Mesenchymal stem cell (in vitro differentiated cells and primary cell): Measurements from ENCODE around the gene MYO19.
A peak's percentile ranks its signal among the peaks of the same experiment; 100 is the strongest.

Source experiments
- DNase-seq: peaks from one replicate; pipeline ENCODE4 v3.0.0-alpha.2; 2013
- H2AFZ ChIP-seq: one replicate; pipeline ENCODE4 v1.6.1; 2013; ENCODE audit warnings: low read depth, mild to moderate bottlenecking, control low read depth, inconsistent platforms, low read length, moderate library complexity
- H2AK5ac ChIP-seq: 2 replicates; pipeline ENCODE4 v1.6.1; 2013; ENCODE audit warnings: low read length, moderate library complexity, mild to moderate bottlenecking, inconsistent platforms; ENCODE audit not compliant: severe bottlenecking
- H2BK120ac ChIP-seq: one replicate; pipeline ENCODE4 v1.6.1; 2013; ENCODE audit warnings: low read depth, mild to moderate bottlenecking, inconsistent platforms, low read length, moderate library complexity
- H2BK12ac ChIP-seq, 2 experiments: one replicate each; pipeline ENCODE4 v1.6.1; 2013; ENCODE audit warnings: inconsistent platforms in 2 of 2, low read length in 2 of 2, mild to moderate bottlenecking in 2 of 2, moderate library complexity in 2 of 2, control low read depth in 1 of 2
- H2BK15ac ChIP-seq: one replicate; pipeline ENCODE4 v1.6.1; 2013; ENCODE audit warnings: mild to moderate bottlenecking, low read depth, inconsistent platforms; ENCODE audit not compliant: poor library complexity, severe bottlenecking
- H2BK5ac ChIP-seq: 2 replicates; pipeline ENCODE4 v1.6.1; 2013; ENCODE audit warnings: low read depth, mild to moderate bottlenecking, low read length, control low read depth, inconsistent platforms; ENCODE audit not compliant: poor library complexity, severe bottlenecking
- H3K14ac ChIP-seq, 2 experiments: one replicate each; pipeline ENCODE4 v1.6.1; 2013; ENCODE audit warnings: inconsistent platforms in 2 of 2, low read length in 2 of 2, control low read depth in 1 of 2, mild to moderate bottlenecking in 1 of 2, moderate library complexity in 1 of 2
- H3K18ac ChIP-seq, 2 experiments: one replicate each; pipeline ENCODE4 v1.6.1; 2013; ENCODE audit warnings: inconsistent platforms in 2 of 2, low read length in 2 of 2, control low read depth in 1 of 2, low read depth in 1 of 2, mild to moderate bottlenecking in 1 of 2
- H3K23ac ChIP-seq, 2 experiments: one replicate each; pipeline ENCODE4 v1.6.1; 2013; ENCODE audit warnings: inconsistent platforms in 2 of 2, low read length in 2 of 2, mild to moderate bottlenecking in 2 of 2, moderate library complexity in 2 of 2, control low read depth in 1 of 2
- H3K27ac ChIP-seq: 2 replicates; pipeline ENCODE4 v1.5.1; 2013; ENCODE audit warnings: mild to moderate bottlenecking, moderate library complexity, low read length, control low read depth, inconsistent platforms; ENCODE audit not compliant: poor library complexity, severe bottlenecking
- H3K27me3 ChIP-seq, 2 experiments: 2 replicates each; pipeline versions ENCODE4 v1.6.1 to v1.7.0; 2013; ENCODE audit warnings: low read length in 2 of 2, mild to moderate bottlenecking in 2 of 2, moderate library complexity in 2 of 2, control low read depth in 1 of 2, inconsistent platforms in 1 of 2; ENCODE audit not compliant: control insufficient read depth in 1 of 2, insufficient read depth in 1 of 2
- H3K36me3 ChIP-seq, 2 experiments: 2 replicates each; pipeline versions ENCODE4 v1.6.1 to v1.7.0; 2013; ENCODE audit warnings: low read length in 2 of 2, control low read depth in 1 of 2, inconsistent platforms in 1 of 2, low read depth in 1 of 2, mild to moderate bottlenecking in 1 of 2; ENCODE audit not compliant: insufficient read depth in 2 of 2, control insufficient read depth in 1 of 2
- H3K4ac ChIP-seq, 2 experiments: one replicate each; pipeline ENCODE4 v1.6.1; 2013; ENCODE audit warnings: inconsistent platforms in 2 of 2, low read length in 2 of 2, mild to moderate bottlenecking in 2 of 2, moderate library complexity in 2 of 2, control low read depth in 1 of 2, low read depth in 1 of 2
- H3K4me1 ChIP-seq: 2 replicates; pipeline ENCODE4 v1.6.1; 2013; ENCODE audit warnings: low read depth, low read length, control low read depth; ENCODE audit not compliant: control insufficient read depth, insufficient read depth
- H3K4me2 ChIP-seq: 2 replicates; pipeline ENCODE4 v1.6.1; 2013; ENCODE audit warnings: low read length, mild to moderate bottlenecking, inconsistent platforms; ENCODE audit not compliant: poor library complexity, severe bottlenecking
- H3K4me3 ChIP-seq, 2 experiments: 2 replicates each; pipeline versions ENCODE4 v1.5.1 to v1.7.0; 2013; ENCODE audit warnings: low read length in 2 of 2, mild to moderate bottlenecking in 2 of 2, control low read depth in 1 of 2, low read depth in 1 of 2; ENCODE audit not compliant: insufficient read depth in 1 of 2
- H3K79me1 ChIP-seq: replicated peaks from 2 replicates; pipeline ENCODE4 v1.6.1; 2013; ENCODE audit warnings: mild to moderate bottlenecking, control low read depth, low read length, inconsistent platforms; ENCODE audit not compliant: poor library complexity, severe bottlenecking
- H3K9ac ChIP-seq: 2 replicates; pipeline ENCODE4 v1.7.0; 2013; ENCODE audit warnings: mild to moderate bottlenecking, low read length, moderate library complexity
- H3K9me3 ChIP-seq: 2 replicates; pipeline ENCODE4 v1.7.0; 2013; ENCODE audit warnings: mild to moderate bottlenecking, low read length; ENCODE audit not compliant: control insufficient read depth
- H4K8ac ChIP-seq: one replicate; pipeline ENCODE4 v1.6.1; 2013; ENCODE audit warnings: inconsistent platforms, mild to moderate bottlenecking, low read length, moderate library complexity
- H4K91ac ChIP-seq: one replicate; pipeline ENCODE4 v1.6.1; 2013; ENCODE audit warnings: mild to moderate bottlenecking, low read length, inconsistent platforms
- WGBS: methylation state at CpG from one replicate; pipeline ENCODE4 v1.1.7; 2013; ENCODE audit warnings: mixed read lengths; 5-methylcytosine and 5-hydroxymethylcytosine counted together

MYO19 gene

GRCh38 chr17:36503456-36504155, 31.1 kb downstream of the MYO19 start:
- no peak overlapping the region for H3K9ac ChIP-seq
- H2BK15ac ChIP-seq: no peak overlapping the region
- no peak overlapping the region for H3K4me2 ChIP-seq
- no peak overlapping the region for H3K4ac ChIP-seq
- no peak overlapping the region for H3K27ac ChIP-seq
- WGBS: 98% methylated on average over 7 of the region's 7 CpGs
- no peak overlapping the region for H2BK12ac ChIP-seq
- no peak overlapping the region for H4K91ac ChIP-seq
- no peak overlapping the region for H3K23ac ChIP-seq
- no peaks in the 10 kb centered on the region for H3K9me3 ChIP-seq
- no peak overlapping the region for H4K8ac ChIP-seq
- no peak overlapping the region for H2BK5ac ChIP-seq
- H2AFZ ChIP-seq: no peak overlapping the region
- H3K4me1 ChIP-seq: peaks cover 9% of the 10 kb centered on the region
- H3K36me3 ChIP-seq: peaks cover 76 to 93% of the 10 kb centered on the region in 2 experiments
- no peak overlapping the region for H2AK5ac ChIP-seq
- no peak overlapping the region for H3K18ac ChIP-seq
- H3K79me1 ChIP-seq: peaks cover 3% of the 10 kb centered on the region
- H2BK120ac ChIP-seq: no peak overlapping the region
- H3K14ac ChIP-seq: no peak overlapping the region
- H3K27me3 ChIP-seq: no peaks in the 10 kb centered on the region
- no peak overlapping the region for H3K4me3 ChIP-seq
- no peak for DNase-seq

GRCh38 chr17:36501963-36502362, 32.7 kb downstream of the MYO19 start:
- WGBS: 93% methylated on average over 6 of the region's 6 CpGs
- no peak overlapping the region for H2BK120ac ChIP-seq
- no peak for DNase-seq
- no peak overlapping the region for H3K23ac ChIP-seq
- H3K27ac ChIP-seq: no peak overlapping the region
- H2AFZ ChIP-seq: no peak overlapping the region
- H3K4me3 ChIP-seq: no peak overlapping the region
- H2BK12ac ChIP-seq: no peak overlapping the region
- no peak overlapping the region for H3K18ac ChIP-seq
- H2BK5ac ChIP-seq: no peak overlapping the region
- no peak overlapping the region for H3K9ac ChIP-seq
- H4K91ac ChIP-seq: no peak overlapping the region
- no peaks in the 10 kb centered on the region for H3K27me3 ChIP-seq
- H3K9me3 ChIP-seq: no peaks in the 10 kb centered on the region
- H3K4ac ChIP-seq: no peak overlapping the region
- peaks cover 12% of the 10 kb centered on the region for H3K4me1 ChIP-seq
- peaks cover 75 to 88% of the 10 kb centered on the region in 2 experiments for H3K36me3 ChIP-seq
- H2BK15ac ChIP-seq: peak overlapping the region; percentile 20
- no peak overlapping the region for H3K14ac ChIP-seq
- no peak overlapping the region for H4K8ac ChIP-seq
- H3K79me1 ChIP-seq: peaks cover 7% of the 10 kb centered on the region
- no peak overlapping the region for H2AK5ac ChIP-seq
- H3K4me2 ChIP-seq: no peak overlapping the region

GRCh38 chr17:36501351-36501750, 33.3 kb downstream of the MYO19 start:
- H3K27ac ChIP-seq: no peak overlapping the region
- no peak overlapping the region for H2BK120ac ChIP-seq
- 100% methylated on average over 2 of the region's 3 CpGs for WGBS
- no peak overlapping the region for H2BK12ac ChIP-seq
- H3K4me1 ChIP-seq: peaks cover 15% of the 10 kb centered on the region
- no peak overlapping the region for H4K91ac ChIP-seq
- H4K8ac ChIP-seq: no peak overlapping the region
- H3K36me3 ChIP-seq: peaks cover 69 to 84% of the 10 kb centered on the region in 2 experiments
- H3K14ac ChIP-seq: no peak overlapping the region
- H3K4ac ChIP-seq: no peak overlapping the region
- H3K4me2 ChIP-seq: no peak overlapping the region
- H3K9ac ChIP-seq: no peak overlapping the region
- no peak overlapping the region for H3K23ac ChIP-seq
- no peak overlapping the region for H3K4me3 ChIP-seq
- DNase-seq: no peak
- no peak overlapping the region for H2AK5ac ChIP-seq
- no peak overlapping the region for H2AFZ ChIP-seq
- H3K79me1 ChIP-seq: peaks cover 9% of the 10 kb centered on the region
- no peaks in the 10 kb centered on the region for H3K27me3 ChIP-seq
- H3K9me3 ChIP-seq: no peaks in the 10 kb centered on the region
- H2BK15ac ChIP-seq: no peak overlapping the region
- H2BK5ac ChIP-seq: no peak overlapping the region
- H3K18ac ChIP-seq: no peak overlapping the region

GRCh38 chr17:36500745-36501225, 33.9 kb downstream of the MYO19 start:
- Histone ChIP-seq H3K4ac (no peak overlapping the region), H3K18ac (no peak overlapping the region), H3K27ac (no peak overlapping the region), H3K14ac (no peak overlapping the region), H3K23ac (no peak overlapping the region), H3K4me3 (no peak overlapping the region), H3K4me2 (no peak overlapping the region), H3K27me3 (no peaks in the 10 kb centered on the region), H3K4me1 (peaks cover 15% of the 10 kb centered on the region), H2BK12ac (no peak overlapping the region), H3K36me3 (peaks cover 70 to 84% of the 10 kb centered on the region in 2 experiments), H2BK5ac (no peak overlapping the region), H2AK5ac (no peak overlapping the region), H4K8ac (no peak overlapping the region), H2BK120ac (no peak overlapping the region), H3K79me1 (peaks cover 9% of the 10 kb centered on the region), H3K9ac (no peak overlapping the region), H2AFZ (no peak overlapping the region), H4K91ac (no peak overlapping the region), H2BK15ac (no peak overlapping the region), H3K9me3 (no peaks in the 10 kb centered on the region)
- WGBS: 96% methylated on average over 15 of the region's 15 CpGs
- no peak for DNase-seq
